IMR-90 (cell line): ENCODE measurements around the gene ZNF599. TPM values are rescaled to one million over a fixed set of nuclear protein-coding genes. Genes with fewer than 3 reads are reported as not detected.

Experiments used
- ATAC-seq: fragments of 200-7000 bp; cut with Tn5 transposase; 2 replicates; pipeline ENCODE4 v1.9.1; 2020; ENCODE audit warnings: low read depth, mild to moderate bottlenecking, moderate library complexity
- BruUV-seq: library from RNA; stranded (reverse); fragments of 400-500 nt; replicated peaks from 2 replicates; lab custom pipeline; 2021; lab: Mats Ljungman, UMichigan
- CTCF ChIA-PET: fragments of 300-600 bp; formaldehyde crosslinking; extraction: SDS; loops from one replicate; lab custom pipeline; 2021; ENCODE audit warnings: antibody characterized with exemption; lab: Yijun Ruan, JAX
- POLR2A ChIA-PET: fragments of 300-600 bp; sonication (Branson Sonifier 250); formaldehyde crosslinking; loops from one replicate; lab custom pipeline; 2022; ENCODE audit warnings: antibody characterized with exemption; ENCODE audit not compliant: unreplicated experiment; lab: Charles Lee
- DNase-seq: peaks from one replicate; pipeline ENCODE4 v3.0.0; 2013
- H2AFZ ChIP-seq: replicated peaks from 2 replicates; pipeline ENCODE3; 2013; ENCODE audit warnings: low read length, mild to moderate bottlenecking; ENCODE audit not compliant: poor library complexity
- H2AK5ac ChIP-seq: 2 replicates; pipeline ENCODE4 v1.6.1; 2013; ENCODE audit warnings: low read depth, low read length, inconsistent platforms
- H2AK9ac ChIP-seq: replicated peaks from 2 replicates; pipeline ENCODE3; 2013; ENCODE audit warnings: mild to moderate bottlenecking, low read depth, low read length, moderate library complexity; ENCODE audit not compliant: poor library complexity
- H2BK120ac ChIP-seq: 2 replicates; pipeline ENCODE4 v1.6.1; 2013; ENCODE audit warnings: low read depth, low read length, inconsistent platforms
- H2BK15ac ChIP-seq: 3 replicates; pipeline ENCODE4 v1.6.1; 2013; ENCODE audit warnings: low read depth, low read length, inconsistent platforms
- H2BK20ac ChIP-seq: 2 replicates; pipeline ENCODE4 v1.6.1; 2013; ENCODE audit warnings: low read depth, mild to moderate bottlenecking, inconsistent platforms, low read length, moderate library complexity
- H2BK5ac ChIP-seq: 2 replicates; pipeline ENCODE4 v1.6.1; 2013; ENCODE audit warnings: mild to moderate bottlenecking, low read depth, low read length, inconsistent platforms; ENCODE audit not compliant: poor library complexity, severe bottlenecking
- H3K14ac ChIP-seq: replicated peaks from 2 replicates; pipeline ENCODE4 v1.6.1; 2013; ENCODE audit warnings: low read depth, low read length, inconsistent platforms
- H3K18ac ChIP-seq: 2 replicates; pipeline ENCODE4 v1.6.1; 2013; ENCODE audit warnings: low read depth, low read length, control low read depth
- H3K23ac ChIP-seq: 2 replicates; pipeline ENCODE4 v1.6.1; 2013; ENCODE audit warnings: low read depth, low read length, inconsistent platforms
- H3K27ac ChIP-seq: 2 replicates; pipeline ENCODE4 v1.5.1; 2013; ENCODE audit warnings: mild to moderate bottlenecking, control low read depth, low read length; ENCODE audit not compliant: insufficient read depth
- H3K27me3 ChIP-seq: 2 replicates; pipeline ENCODE4 v1.6.1; 2013; ENCODE audit warnings: low read length; ENCODE audit not compliant: control insufficient read depth, insufficient read depth
- H3K36me3 ChIP-seq: 2 replicates; pipeline ENCODE4 v1.6.1; 2013; ENCODE audit warnings: low read length, mixed read lengths; ENCODE audit not compliant: control insufficient read depth, insufficient read depth
- H3K4ac ChIP-seq: 2 replicates; pipeline ENCODE4 v1.6.1; 2013; ENCODE audit warnings: low read depth, low read length, inconsistent platforms
- H3K4me1 ChIP-seq: 2 replicates; pipeline ENCODE4 v1.6.1; 2013; ENCODE audit warnings: low read length, mixed read lengths; ENCODE audit not compliant: control insufficient read depth, insufficient read depth
- H3K4me2 ChIP-seq: 2 replicates; pipeline ENCODE4 v1.6.1; 2013; ENCODE audit warnings: low read depth, mild to moderate bottlenecking, control low read depth, low read length, moderate library complexity
- H3K4me3 ChIP-seq: 2 replicates; pipeline ENCODE4 v1.5.1; 2013; ENCODE audit warnings: low read depth, mild to moderate bottlenecking, control low read depth, low read length, moderate library complexity; ENCODE audit not compliant: insufficient read depth
- H3K56ac ChIP-seq: 2 replicates; pipeline ENCODE4 v1.6.1; 2013; ENCODE audit warnings: low read length, inconsistent platforms; ENCODE audit not compliant: insufficient read depth; ENCODE audit errors: extremely low read depth
- H3K79me1 ChIP-seq, 2 experiments: 2 replicates each; pipeline ENCODE4 v1.6.1; 2013; ENCODE audit warnings: low read length in 2 of 2, inconsistent platforms in 1 of 2, low read depth in 1 of 2
- H3K9ac ChIP-seq: 2 replicates; pipeline ENCODE4 v1.6.1; 2013; ENCODE audit warnings: low read depth, low read length, control low read depth
- H3K9me1 ChIP-seq: 2 replicates; pipeline ENCODE4 v1.6.1; 2013; ENCODE audit warnings: low read length, inconsistent platforms; ENCODE audit not compliant: insufficient read depth
- H3K9me3 ChIP-seq: 2 replicates; pipeline ENCODE4 v1.6.1; 2013; ENCODE audit warnings: low read length; ENCODE audit not compliant: control insufficient read depth, insufficient read depth
- H4K20me1 ChIP-seq: 2 replicates; pipeline ENCODE4 v1.6.1; 2013; ENCODE audit warnings: low read length, inconsistent platforms; ENCODE audit not compliant: insufficient read depth
- H4K5ac ChIP-seq: 2 replicates; pipeline ENCODE4 v1.6.1; 2013; ENCODE audit warnings: mild to moderate bottlenecking, low read depth, low read length, control low read depth
- H4K8ac ChIP-seq, 2 experiments: 2 replicates each; pipeline ENCODE4 v1.6.1; 2013; ENCODE audit warnings: low read depth in 2 of 2, low read length in 2 of 2, control low read depth in 1 of 2, inconsistent platforms in 1 of 2
- H4K91ac ChIP-seq: 2 replicates; pipeline ENCODE4 v1.6.1; 2013; ENCODE audit warnings: low read depth, low read length, inconsistent platforms; ENCODE audit not compliant: insufficient read depth
- BHLHE40 ChIP-seq: fragments of 150-350 bp; IDR thresholded peaks from 2 replicates; pipeline ENCODE4 v1.6.1; 2016; ENCODE audit warnings: mild to moderate bottlenecking, low read depth, low read length
- CEBPB ChIP-seq: IDR thresholded peaks from 2 replicates; pipeline ENCODE4 v1.6.1; 2012; ENCODE audit warnings: low read depth, low read length, improper control_type of control experiment
- CHD1 ChIP-seq: IDR thresholded peaks from 2 replicates; pipeline ENCODE4 v1.6.1; 2012; ENCODE audit warnings: low read depth, low read length, improper control_type of control experiment
- FOS ChIP-seq: fragments of 150-350 bp; IDR thresholded peaks from 2 replicates; pipeline ENCODE4 v1.6.1; 2016; ENCODE audit warnings: low read depth, low read length
- MAFK ChIP-seq: IDR thresholded peaks from 2 replicates; pipeline ENCODE4 v1.6.1; 2012; ENCODE audit warnings: low read depth, low read length, improper control_type of control experiment
- MAZ ChIP-seq: IDR thresholded peaks from 2 replicates; pipeline ENCODE4 v1.6.1; 2012; ENCODE audit warnings: low read depth, mild to moderate bottlenecking, low read length, improper control_type of control experiment, moderate library complexity, borderline replicate concordance
- MXI1 ChIP-seq: IDR thresholded peaks from 2 replicates; pipeline ENCODE4 v1.6.1; 2012; ENCODE audit warnings: low read depth, mild to moderate bottlenecking, low read length, moderate library complexity, borderline replicate concordance
- NFE2L2 ChIP-seq: fragments of 150-350 bp; IDR thresholded peaks from 2 replicates; pipeline ENCODE4 v1.6.1; 2016; ENCODE audit warnings: low read depth, mild to moderate bottlenecking, low read length
- POLR2A ChIP-seq: IDR thresholded peaks from 2 replicates; pipeline ENCODE4 v1.6.1; 2012; ENCODE audit warnings: mild to moderate bottlenecking, low read depth, low read length
- RAD21 ChIP-seq: IDR thresholded peaks from 2 replicates; pipeline ENCODE4 v1.6.1; 2012; ENCODE audit warnings: low read length, improper control_type of control experiment
- RCOR1 ChIP-seq: IDR thresholded peaks from 2 replicates; pipeline ENCODE4 v1.6.1; 2012; ENCODE audit warnings: mild to moderate bottlenecking, low read length, improper control_type of control experiment; ENCODE audit not compliant: insufficient replicate concordance
- RFX5 ChIP-seq: IDR thresholded peaks from 2 replicates; pipeline ENCODE4 v1.8.0; 2012; ENCODE audit warnings: low read depth, mild to moderate bottlenecking, low read length, moderate library complexity
- SMC3 ChIP-seq: fragments of 150-350 bp; IDR thresholded peaks from 2 replicates; pipeline ENCODE4 v1.6.1; 2016; ENCODE audit warnings: low read depth, mild to moderate bottlenecking, antibody characterized with exemption, low read length, moderate library complexity
- WGBS, 2 experiments: methylation state at CpG; one replicate each; pipeline versions ENCODE4 v1.1.5 to v1.1.7; 2013; ENCODE audit warnings: missing lambda C conversion rate in 2 of 2; ENCODE audit not compliant: insufficient read length in 1 of 2; ENCODE audit errors: extremely low coverage in 2 of 2; 5-methylcytosine and 5-hydroxymethylcytosine counted together
- dilution Hi-C: fragments of 300-500 bp; cut with HindIII; formaldehyde crosslinking; loops from one replicate; pipeline ENCODE4 v1.14.3; 2018; ENCODE audit warnings: low sequenced_read_pairs; ENCODE audit not compliant: unreplicated experiment
- in situ Hi-C: fragments of 300-500 bp; cut with MboI; formaldehyde crosslinking; loops from 3 replicates; pipeline ENCODE4 v1.14.3; 2019; ENCODE audit warnings: low sequenced_read_pairs, inconsistent platforms, mixed read lengths
- intact Hi-C: fragments of 100-400 bp; cut with micrococcal nuclease; formaldehyde crosslinking; loops from 2 replicates; pipeline ENCODE4 v1.10.0; 2022
- polyA plus RNA-seq, 3 experiments: library from polyadenylated mRNA; depleted of rRNA; stranded (reverse); fragments of >200 nt; gene quantifications; 2 replicates each; pipeline ENCODE4 v1.2.3, GENCODE V29; 2012; ENCODE audit warnings: low replicate concordance in 1 of 3
- total RNA-seq: library from RNA; depleted of rRNA; stranded (reverse); fragments of >200 nt; gene quantifications from 2 replicates; pipeline ENCODE4 v1.2.3, GENCODE V29; 2012
- TF ChIP-seq, protein P1 (sequence below): fragments of 150-350 bp; IDR thresholded peaks from 2 replicates; pipeline ENCODE4 v1.6.1; 2016; ENCODE audit warnings: low read depth, mild to moderate bottlenecking, low read length, moderate library complexity, borderline replicate concordance
- TF ChIP-seq, protein P2 (sequence below): conservative IDR thresholded peaks from 2 replicates; pipeline ENCODE4 v1.5.1; 2012; ENCODE audit warnings: mild to moderate bottlenecking, low read depth, low read length, improper control_type of control experiment
- TF ChIP-seq, protein P3 (sequence below): fragments of 150-350 bp; IDR thresholded peaks from 2 replicates; pipeline ENCODE4 v1.6.1; 2017; ENCODE audit warnings: mild to moderate bottlenecking, antibody characterized with exemption, low read length, low read depth

ZNF599 gene
- total and polyA plus RNA-seq, 2 of the 4 experiments (the other 2 are of a cell fraction) = 3.4 to 5.9 TPM

DNA sequence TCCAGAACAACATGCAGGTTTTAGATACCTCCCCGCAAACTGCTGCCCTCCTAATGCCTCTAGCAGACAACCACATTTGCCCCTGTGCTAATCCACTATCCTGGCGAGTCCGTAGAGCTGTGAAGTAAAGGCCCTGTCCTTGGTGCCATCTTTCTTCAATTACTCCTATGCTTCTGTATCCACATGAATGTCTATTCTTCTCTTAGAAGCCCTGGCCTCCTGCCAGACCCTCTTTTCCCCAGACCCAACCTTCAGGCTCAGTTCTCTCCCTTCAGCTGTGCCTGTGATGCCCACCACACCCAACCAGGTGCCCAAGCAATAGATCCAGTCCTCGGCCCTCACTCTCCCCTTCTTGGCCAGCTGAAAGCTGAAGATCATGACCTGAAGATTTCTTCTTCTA lies 31.1 kb upstream of the ZNF599 start:
- no peaks in the 10 kb centered on the region for H3K9me1 ChIP-seq
- in situ Hi-C loops (no loop called here), intact Hi-C loops (no loop called here), dilution Hi-C loops (no loop called here)
- H4K20me1 ChIP-seq = no peaks in the 10 kb centered on the region
- H3K9me3 ChIP-seq = peaks cover 8% of the 10 kb centered on the region
- no peak overlapping the region for H3K14ac ChIP-seq
- no peak for TF ChIP-seq CEBPB
- TF ChIP-seq BHLHE40 = no peak
- no peak for TF ChIP-seq RFX5
- TF ChIP-seq MAZ = no peak
- TF ChIP-seq RCOR1 = no peak
- TF ChIP-seq SMC3 = no peak
- TF ChIP-seq, protein P1, sequence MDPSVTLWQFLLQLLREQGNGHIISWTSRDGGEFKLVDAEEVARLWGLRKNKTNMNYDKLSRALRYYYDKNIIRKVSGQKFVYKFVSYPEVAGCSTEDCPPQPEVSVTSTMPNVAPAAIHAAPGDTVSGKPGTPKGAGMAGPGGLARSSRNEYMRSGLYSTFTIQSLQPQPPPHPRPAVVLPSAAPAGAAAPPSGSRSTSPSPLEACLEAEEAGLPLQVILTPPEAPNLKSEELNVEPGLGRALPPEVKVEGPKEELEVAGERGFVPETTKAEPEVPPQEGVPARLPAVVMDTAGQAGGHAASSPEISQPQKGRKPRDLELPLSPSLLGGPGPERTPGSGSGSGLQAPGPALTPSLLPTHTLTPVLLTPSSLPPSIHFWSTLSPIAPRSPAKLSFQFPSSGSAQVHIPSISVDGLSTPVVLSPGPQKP = no peak
- no peak for TF ChIP-seq FOS
- TF ChIP-seq, protein P2, sequence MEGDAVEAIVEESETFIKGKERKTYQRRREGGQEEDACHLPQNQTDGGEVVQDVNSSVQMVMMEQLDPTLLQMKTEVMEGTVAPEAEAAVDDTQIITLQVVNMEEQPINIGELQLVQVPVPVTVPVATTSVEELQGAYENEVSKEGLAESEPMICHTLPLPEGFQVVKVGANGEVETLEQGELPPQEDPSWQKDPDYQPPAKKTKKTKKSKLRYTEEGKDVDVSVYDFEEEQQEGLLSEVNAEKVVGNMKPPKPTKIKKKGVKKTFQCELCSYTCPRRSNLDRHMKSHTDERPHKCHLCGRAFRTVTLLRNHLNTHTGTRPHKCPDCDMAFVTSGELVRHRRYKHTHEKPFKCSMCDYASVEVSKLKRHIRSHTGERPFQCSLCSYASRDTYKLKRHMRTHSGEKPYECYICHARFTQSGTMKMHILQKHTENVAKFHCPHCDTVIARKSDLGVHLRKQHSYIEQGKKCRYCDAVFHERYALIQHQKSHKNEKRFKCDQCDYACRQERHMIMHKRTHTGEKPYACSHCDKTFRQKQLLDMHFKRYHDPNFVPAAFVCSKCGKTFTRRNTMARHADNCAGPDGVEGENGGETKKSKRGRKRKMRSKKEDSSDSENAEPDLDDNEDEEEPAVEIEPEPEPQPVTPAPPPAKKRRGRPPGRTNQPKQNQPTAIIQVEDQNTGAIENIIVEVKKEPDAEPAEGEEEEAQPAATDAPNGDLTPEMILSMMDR = no peak
- no peak for TF ChIP-seq MAFK
- TF ChIP-seq MXI1 = no peak
- TF ChIP-seq NFE2L2 = no peak
- TF ChIP-seq CHD1 = no peak
- TF ChIP-seq, protein P3, sequence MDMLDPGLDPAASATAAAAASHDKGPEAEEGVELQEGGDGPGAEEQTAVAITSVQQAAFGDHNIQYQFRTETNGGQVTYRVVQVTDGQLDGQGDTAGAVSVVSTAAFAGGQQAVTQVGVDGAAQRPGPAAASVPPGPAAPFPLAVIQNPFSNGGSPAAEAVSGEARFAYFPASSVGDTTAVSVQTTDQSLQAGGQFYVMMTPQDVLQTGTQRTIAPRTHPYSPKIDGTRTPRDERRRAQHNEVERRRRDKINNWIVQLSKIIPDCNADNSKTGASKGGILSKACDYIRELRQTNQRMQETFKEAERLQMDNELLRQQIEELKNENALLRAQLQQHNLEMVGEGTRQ = no peak
- TF ChIP-seq RAD21 = no peak
- no peak for TF ChIP-seq POLR2A
- no peak overlapping the region for H3K4me2 ChIP-seq
- H2AFZ ChIP-seq = no peak overlapping the region
- H2AK5ac ChIP-seq = no peak overlapping the region
- no peak overlapping the region for H3K18ac ChIP-seq
- no TSS peak for BruUV-seq
- no peak overlapping the region for H4K91ac ChIP-seq
- no peak overlapping the region for H2AK9ac ChIP-seq
- H3K27ac ChIP-seq = no peak overlapping the region
- WGBS, 2 experiments = 57% methylated on average over 2 of the region's 4 CpGs; no CpG with 5 or more reads in 1 of the 2 experiments
- no peak overlapping the region for H2BK120ac ChIP-seq
- no peak for ATAC-seq
- no peak overlapping the region for H3K9ac ChIP-seq
- DNase-seq = no peak
- POLR2A ChIA-PET = no interaction called here
- H2BK5ac ChIP-seq = no peak overlapping the region
- no peaks in the 10 kb centered on the region for H3K4me1 ChIP-seq
- no peak overlapping the region for H3K4ac ChIP-seq
- H3K4me3 ChIP-seq = no peak overlapping the region
- no peak overlapping the region for H3K23ac ChIP-seq
- H3K79me1 ChIP-seq = no peaks in the 10 kb centered on the region
- no peak overlapping the region for H3K56ac ChIP-seq
- no peak overlapping the region for H4K5ac ChIP-seq
- CTCF ChIA-PET = no interaction called here
- H2BK15ac ChIP-seq = no peak overlapping the region
- H3K36me3 ChIP-seq = no peaks in the 10 kb centered on the region
- H3K27me3 ChIP-seq = no peaks in the 10 kb centered on the region
- no peak overlapping the region for H2BK20ac ChIP-seq
- H4K8ac ChIP-seq = no peak overlapping the region
